Measurements from ENCODE around the gene NADK2.

The NADK2 gene

DNA sequence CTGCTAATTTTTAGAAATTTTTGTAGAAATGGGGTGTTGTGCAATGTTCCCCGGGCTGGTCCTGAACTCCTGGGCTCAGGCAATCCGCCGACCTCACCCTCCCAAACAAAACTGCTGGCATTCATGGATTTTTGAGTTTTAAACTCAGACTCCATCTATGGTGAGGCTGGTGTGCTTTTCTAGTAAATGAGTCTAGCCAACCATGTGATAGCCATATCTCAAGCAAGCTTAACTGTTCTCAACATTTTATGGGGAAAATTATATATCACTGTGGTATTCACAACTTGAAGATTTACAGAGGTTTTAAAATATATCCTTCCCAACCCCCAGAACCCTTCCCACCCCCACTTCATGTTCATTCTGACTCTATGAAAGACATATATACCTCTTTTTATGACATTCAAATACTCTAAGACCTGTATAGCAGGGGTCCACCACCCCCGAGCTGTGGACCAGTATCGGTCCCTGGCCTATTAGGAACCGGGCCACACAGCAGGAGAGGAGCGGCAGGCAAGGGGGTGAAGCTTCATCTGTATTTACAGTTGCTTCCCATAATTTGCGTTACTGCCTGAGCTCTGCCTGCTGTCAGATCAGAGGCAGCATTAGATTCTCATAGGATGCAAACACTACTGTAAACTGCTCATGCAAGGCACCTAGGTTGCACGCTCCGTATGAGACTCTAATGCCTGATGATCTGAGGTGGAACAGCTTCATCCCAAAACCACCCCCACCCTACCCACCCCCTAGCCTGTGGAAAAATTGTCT, 4.5 kb upstream of the NADK2 start:
- DNase-seq, result no peak

DNA sequence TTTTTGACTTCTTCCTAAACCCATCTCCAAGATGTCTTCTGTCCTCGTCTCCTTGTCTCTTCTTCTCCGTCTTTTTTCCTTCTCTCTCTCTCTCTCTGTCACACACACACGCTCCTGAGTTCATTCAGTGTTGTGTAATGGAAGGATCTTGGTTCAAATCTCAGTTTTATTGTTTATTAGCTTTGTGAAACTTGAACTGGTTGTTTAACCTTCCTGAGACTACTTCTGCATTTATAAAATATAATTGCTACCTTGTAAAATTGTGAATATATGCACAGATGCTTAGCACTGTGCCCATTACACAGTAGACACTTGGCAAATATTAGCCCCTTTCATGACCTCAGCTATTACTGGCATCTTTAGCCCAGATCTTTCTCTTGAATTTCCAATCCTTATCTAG, 2.4 kb upstream of the NADK2 start:
- no peak for DNase-seq

DNA sequence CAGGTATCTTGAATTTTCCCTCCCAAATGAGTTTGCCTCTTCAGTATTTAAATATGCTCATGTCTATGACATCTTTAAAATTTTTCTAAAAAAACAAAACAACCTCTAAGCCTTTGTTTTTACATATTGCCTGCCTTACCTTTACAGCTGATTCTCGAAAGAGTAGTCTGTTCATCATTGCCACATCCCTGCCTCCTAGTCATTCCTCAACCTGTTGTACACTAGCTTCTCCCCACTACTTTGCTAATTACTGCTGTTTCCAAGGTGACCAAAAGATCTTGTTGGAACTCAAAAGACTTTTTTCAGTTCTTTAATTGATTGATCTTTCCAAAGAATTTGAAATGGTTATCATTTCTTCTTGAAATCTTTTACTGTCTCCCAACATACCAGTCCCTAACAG, 1.9 kb upstream of the NADK2 start:
- no peak for DNase-seq

DNA sequence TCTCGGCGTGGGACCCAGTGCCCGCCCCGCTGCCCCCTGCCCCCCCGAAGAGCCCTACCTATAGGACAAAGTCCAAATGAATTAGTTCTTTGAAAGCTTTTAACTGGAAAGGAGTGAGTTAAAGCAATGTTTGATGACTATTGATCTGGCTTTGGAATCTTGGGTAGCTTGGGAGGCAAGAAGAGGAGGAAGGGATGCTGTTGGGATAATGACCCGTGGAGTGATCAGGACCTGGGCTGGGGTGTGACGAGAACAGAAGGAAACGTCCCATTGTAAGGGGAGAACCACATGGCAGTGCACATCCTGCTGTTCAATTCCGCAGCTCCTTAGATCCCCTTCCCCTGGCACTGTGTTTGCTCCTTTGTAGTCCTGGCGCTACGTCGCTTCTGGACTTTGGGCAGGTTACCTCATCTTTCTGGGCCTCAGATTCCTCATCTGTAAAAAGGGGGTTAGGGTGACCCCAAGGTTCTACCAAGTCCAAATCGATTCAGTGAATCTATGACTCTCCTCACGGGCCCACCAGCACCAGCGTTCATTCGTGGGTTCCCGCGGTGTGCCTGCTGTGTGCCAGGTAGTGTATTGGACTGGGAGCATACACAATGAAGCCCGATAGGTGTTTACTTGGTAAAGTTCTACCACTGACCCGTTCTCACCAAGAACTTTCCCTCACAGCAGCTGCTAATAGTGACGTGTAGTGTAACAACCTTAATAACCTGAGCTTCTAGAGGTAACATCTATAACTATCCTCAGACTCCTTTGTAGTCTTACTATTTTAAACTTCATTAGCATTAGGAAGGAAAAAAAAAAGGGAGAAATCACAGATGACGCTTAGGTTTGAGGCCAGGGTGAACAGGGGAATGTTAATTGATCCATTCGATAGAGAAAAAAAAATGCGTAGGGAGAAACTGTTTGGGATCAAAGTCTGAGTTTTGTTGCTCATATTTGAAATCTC, 1.1 kb upstream of the NADK2 start:
- no peak for DNase-seq

DNA sequence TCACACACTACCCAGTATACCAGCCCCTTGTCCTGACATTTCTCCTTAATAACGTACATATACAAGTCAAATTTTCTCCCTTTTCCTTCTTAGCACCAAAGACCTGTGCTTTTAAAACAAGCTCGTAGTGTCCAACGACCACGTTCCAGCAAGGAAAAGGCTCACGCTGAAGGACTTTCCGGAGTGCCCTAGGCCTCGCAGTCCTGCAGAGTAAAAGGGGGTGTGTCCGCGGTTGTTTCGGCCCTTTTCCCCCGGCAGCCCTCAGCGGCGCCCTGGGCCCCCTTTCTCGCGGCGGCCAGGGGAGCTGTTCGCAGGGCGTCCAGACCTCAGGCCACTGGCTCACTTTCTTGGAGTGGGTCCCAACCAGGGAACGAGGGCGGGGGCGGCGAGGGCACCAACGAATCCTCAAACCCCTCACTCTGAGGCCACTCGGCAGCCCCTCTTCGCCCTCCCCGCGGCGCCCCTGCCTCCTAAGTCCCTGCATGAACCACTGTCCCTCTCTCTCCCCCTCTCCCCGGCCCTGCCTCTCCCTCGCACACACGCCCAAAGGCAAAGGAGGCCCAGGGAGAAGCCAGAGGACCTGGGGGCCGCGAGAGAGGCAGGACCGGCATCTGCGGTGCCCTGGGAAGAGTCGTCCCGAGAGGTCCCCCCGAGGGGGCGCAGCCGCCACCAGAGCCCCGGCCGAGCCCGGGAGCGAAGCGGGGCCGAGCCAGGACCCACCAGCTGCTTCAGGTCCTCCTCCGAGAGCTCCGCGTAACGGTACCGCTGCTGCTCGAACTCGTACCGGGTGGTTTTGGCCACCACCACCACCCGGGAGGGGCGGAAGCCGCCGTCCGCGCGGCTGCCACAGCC, 720 bp downstream of the NADK2 start:
- DNase-seq, result peak; percentile 50

DNA sequence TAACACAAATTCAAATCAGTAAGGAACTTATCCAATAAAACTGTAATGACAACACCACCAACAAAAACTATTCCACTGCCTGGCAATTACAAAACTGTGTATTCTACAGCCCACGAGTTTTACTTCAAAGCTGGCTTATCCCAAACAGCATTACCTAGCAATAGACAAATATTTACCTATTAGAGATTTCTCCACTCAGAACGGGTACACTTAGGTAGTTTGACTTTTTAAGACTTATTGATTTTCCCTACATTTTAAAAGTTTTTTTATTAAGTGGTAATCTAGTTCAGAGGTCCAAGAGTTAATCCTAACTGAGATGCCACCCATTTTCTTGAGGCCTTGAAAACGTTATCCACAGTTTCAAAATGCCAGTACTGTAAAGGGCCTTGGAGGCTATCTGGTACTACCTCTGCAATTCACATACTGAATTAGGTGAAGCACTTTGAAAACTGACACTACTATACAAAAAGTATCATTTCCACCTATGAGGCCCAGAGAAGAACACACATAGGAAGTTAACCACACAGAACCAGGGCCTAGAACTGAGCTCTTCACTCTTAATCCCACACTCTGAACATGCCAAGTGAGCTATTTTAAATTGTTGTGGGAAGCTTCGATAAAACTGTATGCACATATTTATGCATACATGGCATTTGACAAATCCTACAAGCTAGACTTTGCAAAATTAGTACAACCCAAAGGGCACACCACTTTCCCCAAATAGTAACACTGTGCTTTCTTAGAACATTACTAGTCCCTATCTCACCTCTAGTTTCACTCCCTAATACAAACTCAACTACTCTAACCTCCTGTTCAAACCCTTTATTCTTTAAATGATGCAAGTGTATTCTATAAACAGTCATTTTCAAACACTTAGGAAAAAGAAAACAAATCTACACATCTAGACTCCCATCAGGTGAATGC, 2.1 kb downstream of the NADK2 start:
- no peak for DNase-seq

DNA sequence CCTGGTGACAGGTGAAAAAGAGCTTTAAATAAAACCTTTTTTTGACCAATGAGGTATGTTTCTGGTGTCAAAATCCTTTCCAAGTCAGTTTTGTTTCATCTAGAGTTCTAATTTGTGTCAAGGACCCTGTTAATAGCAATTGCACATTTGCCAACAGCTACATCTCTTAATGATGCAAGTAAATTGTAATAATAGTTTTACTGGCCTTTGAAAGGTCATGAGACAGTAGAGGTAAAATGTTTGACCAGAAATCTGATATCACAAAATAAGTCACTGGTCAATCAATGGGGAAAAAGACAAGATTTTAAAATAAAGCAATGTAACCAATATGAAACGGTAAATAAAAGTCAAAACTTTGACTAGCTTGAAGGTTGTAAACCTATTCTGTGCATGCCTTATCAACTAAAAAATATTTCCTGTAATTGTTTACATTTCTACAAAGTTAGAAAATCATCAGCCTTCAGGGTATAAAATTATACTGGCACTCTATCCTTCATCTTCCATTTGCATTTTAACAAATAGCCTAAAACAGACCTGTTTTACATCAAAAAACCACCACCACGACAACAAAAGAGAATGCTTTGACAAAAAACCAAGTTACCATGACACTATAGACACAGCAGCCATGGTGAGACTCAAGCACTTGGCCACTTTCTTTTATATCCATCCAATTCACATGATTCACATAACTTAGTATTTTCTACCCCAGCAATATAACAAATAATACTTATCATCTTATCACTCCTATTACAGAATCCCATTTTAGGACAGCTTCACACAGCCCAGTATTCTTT, 3.0 kb downstream of the NADK2 start:
- no peak for DNase-seq

DNA sequence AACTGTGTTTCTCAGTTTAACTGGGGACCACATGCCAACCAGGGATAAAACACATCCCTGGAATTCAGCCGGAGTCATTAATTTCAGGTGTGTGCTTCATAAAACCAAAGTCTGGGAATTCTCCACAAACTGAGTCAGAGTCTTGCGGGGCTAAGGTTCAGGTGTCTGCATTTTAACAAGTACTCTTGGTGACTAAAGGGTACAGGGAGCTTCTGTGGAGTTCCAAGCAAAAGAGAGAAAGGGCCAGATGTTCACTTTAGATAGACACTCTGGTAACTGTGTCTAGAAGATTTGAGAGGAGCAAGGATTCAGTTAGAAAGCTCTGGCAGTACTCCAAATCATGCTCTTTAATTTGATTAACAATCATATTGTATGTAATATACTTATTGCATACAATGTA, 4.0 kb downstream of the NADK2 start:
- no peak for DNase-seq

DNA sequence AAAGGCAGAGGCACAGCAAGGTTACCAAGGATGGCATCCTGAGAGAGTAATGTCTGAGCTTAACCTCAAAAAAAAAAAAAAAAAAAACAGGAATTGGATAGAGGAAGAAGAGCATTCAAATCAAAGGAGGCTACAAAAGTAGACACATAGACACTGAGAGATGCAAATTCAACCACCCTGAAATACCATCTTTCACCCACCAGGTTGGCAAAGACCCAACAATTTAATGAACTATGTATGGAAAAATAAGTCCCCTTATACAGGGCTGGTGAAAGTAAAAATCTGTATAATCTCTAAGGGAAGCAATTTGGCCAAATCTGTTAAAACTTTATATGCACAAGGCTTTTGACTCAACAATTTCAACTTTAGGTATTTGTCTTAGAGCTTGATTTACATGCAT, 4.9 kb downstream of the NADK2 start:
- no peak for DNase-seq

DNA sequence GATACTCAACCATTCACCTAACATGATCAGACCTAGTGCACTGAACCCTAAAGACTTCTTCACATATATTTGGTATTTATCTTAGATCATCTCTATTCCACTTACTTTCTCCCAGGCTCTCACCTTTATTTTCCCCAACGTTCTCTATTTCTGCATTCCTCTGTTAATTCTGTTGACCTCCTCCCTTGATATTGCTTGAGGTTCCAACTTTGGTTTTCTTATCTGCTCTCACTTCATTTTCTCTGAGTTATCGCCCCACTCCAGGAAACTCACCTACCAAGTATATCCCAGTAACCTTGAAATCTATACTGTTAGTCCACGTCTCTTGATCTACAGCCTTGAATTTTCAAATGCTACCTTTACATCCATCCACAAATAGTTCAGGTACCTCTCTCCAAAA, 9.2 kb downstream of the NADK2 start:
- DNase-seq, result no peak

DNA sequence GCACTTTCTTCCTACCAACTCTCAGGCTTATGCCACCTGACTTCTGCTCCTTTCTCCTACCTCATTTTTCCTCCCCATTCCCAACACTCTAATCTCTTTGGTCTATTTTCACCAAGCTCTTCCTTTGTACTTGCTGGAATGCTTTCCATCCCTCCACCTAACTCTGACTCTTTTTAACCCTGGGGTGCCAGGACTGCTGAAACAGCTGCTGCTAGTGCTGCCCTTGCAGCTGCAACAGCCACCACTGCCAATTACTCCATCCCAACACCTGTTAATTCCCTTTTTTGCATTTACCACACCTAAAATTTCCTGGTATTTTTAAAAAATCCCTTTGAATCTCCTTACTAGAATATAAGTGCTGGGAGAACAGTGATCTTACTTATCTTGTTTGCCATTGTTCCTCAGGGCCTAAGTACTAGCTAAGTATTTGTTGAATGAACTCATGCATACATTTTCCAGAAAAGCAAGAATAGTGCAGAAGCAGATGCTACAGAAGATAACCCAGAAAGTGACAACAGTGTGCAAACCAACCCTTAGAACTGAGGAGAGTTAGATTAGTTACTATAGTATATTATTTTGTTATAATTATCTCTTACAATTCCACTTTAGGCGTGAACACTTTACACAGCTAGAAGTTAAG, 11.5 kb downstream of the NADK2 start:
- DNase-seq, result no peak

DNA sequence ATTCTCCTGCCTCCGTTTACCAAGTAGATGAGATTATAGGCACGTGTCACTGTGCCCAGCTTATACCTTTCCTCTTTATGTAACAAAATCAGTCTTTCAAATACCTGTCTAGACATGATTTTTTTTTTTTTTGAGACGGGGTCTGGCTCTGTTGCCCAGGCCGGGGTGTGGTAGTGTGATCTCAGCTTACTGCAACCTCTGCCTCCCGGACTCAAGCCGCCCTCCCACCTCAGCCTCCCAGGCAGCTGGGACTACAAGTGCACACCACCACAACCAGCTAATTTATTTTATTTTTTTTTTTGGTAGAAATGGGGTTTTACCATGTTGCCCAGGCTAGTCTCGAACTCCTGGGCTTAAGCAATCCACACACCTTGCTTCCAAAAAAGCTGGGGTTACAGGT, 13.2 kb downstream of the NADK2 start:
- DNase-seq, result no peak

DNA sequence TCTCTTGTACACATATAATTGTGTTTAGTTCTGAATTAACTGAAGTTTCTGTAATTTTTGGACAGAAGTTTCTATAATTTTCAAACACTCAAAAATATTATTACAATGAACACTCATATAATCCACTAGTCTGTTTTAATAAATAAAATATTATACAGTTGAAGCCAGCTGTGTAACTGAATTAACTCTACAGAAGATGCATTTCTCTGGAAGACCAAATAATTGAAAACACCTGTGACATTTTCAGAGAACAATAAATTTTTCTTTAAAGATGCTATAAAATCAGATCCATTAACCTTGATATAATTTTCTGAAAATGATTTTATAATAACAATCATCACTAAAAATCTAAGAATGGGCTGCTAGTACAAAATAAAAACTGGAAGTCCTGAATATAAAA, 14.7 kb downstream of the NADK2 start:
- no peak for DNase-seq

DNA sequence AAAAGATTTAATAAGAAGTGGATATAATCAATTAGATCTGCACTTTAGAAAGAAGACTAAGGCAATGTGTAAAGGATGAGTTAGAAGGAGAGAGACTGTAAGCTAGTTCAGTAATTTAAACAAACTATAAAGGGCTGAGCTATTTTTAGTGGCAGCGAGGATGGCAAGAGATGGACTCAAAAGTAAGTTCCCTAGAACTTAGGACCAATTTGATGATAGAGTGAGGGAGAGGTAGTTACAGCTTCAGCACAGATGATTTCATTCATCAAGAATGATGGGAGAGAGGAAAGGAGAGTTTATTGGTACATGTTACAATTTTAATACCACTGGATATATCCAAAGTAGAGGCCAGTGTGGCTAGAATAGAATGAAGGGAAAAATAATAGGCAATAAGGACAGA, 19.1 kb downstream of the NADK2 start:
- DNase-seq, result no peak

DNA sequence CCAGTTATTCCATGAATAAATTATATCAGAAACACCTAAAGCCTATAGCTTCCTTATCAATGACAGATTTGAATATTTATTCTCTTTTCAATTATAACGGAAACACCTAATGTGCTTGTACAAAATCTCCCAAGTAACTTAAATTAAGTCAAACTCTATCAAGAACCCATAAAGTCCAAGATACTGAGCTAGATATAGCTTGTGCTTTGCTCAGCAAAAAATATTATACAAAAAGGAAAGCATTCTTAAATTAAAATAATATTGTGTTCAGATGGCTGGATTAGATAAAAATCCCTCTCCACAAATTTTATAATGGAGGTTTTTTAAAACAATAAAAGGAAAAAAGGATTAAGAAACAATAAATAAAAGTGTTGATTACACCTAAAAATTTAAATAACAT, 23.7 kb downstream of the NADK2 start:
- no peak for DNase-seq

DNA sequence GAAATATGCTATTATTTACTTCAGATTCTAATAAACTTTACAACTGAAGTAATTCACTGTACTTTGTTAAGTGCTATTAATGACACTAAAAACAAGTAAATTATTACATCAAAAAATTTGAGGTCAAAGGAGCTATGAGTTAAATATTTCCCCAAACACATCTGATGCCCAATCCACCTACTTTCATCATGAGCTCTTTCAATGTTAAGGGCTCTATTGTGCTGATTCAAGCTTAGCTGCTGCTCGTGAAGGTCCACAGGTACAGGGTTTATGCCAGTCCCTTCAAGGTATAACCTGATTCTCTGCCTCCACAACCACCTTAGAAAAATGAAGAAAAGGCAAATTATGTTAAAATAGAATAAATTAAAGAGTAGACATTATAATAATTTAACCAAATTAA, 24.2 kb downstream of the NADK2 start:
- DNase-seq, result no peak

DNA sequence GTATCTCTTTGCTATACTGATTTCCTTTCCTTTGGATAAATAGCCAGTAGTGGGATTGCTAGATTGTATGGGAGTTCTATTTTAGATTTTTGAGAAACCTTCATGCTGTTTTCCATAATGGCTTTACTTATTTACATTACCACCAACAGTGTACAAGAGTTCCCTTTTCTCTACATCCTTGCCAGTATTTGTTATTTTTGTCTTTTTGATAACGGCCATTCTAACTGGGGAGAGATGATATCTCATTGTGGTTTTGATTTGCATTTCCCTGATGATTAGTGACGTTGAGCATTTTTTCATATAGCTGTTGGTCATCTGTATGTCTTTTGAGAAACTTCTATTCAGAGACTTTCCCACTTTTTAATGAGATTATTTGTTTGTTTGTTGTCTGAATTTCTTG, 25.8 kb downstream of the NADK2 start:
- DNase-seq, result no peak

DNA sequence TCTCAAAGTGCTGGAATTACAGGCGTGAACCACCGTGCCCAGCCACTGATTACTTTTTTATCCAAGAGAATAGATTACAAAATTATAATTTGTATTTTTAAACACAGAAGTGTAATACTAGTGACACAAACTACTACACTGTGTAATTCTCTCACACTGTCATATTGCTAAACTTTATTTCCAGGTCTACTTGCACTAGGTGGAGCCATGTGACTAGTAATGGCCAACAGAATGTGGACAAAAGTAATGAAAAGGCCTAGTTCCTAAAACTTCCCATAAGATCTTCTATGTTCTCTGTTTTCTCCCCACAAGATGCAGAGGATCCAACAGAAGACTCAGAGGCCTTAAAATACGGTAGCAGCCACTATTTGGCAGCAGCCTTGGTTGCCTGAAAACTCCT, 27.3 kb downstream of the NADK2 start:
- DNase-seq, result no peak

DNA sequence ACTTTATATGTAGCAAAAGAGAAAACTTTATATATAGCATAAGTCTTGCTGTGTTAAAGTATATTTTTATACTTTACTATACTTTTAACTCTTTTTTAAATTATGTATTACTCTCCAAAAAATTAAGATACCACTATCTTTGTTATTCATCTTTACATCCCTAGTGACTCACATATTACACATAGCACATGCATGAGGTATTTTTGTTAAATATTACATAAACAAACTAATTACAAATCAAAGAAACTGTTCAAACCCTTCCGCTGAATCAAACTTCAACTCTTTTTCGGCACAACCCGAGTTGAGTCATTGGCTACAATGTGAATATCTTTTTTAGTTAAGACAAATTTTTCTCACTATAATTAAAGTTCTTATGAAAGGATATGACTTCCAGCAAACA, 32.1 kb downstream of the NADK2 start:
- DNase-seq, result no peak

DNA sequence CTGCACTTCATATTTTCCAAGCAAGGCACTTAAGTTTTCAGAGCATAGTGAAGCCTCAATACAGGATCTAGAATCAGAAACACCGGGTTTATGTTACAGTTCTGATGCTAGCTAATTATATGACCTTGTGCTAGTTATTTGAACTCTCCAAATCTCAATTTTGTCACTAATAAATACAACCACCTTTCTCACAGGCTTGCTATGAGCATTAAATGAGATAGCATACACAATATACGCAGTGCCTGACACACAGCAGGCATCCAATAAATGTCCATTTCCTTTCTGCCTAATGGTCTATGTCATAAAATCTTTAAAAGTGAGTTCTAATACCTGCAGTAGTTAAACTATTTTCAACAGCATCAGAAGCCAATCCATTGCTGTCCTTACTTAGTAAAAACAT, 32.9 kb downstream of the NADK2 start:
- DNase-seq, result no peak

DNA sequence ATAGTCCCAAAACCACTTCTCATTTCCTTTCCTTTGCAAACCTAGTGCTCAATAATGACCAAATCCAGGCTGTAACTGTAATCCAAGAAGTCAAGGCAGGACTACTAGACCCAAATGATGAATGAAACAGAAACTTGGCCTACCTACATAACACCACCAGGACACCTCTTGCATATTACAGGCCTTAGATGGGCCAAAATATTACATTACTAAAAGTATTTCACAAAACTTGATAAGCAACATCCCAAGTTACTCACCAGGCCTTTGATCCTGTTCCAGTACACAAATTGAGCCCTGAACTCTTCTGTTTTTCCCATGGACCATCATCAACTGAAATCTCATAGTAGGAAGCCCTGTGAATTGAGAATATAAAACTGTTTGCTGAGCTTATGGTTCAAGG, 34.8 kb downstream of the NADK2 start:
- no peak for DNase-seq
